Measurements from ENCODE around the gene CACNB4. TPM values are rescaled to one million over a fixed set of nuclear protein-coding genes. Genes with fewer than 3 reads are reported as not detected.
"Not testable (repeated sequence)": the region's sequence is repeated elsewhere in the genome, so short reads cannot be mapped to it uniquely, and the experiment has no call there.

The CACNB4 gene
- total RNA-seq, 1 donor, result 0.54 TPM

GRCh38 chr2:151805961-151806360, 292.9 kb downstream of the CACNB4 start:
- no peak for DNase-seq (ENCODE audit: low read depth in 2 of 3, low spot score in 2 of 3)

- DNase-seq (ENCODE audit: low read depth in 2 of 3, low spot score in 2 of 3), result no peak
Measured at GRCh38 chr2:151805343-151805742, 293.5 kb downstream of the CACNB4 start.

GRCh38 chr2:151803811-151804210, 295.0 kb downstream of the CACNB4 start:
- DNase-seq (ENCODE audit: low read depth in 2 of 3, low spot score in 2 of 3), result no peak

GRCh38 chr2:151802315-151802714, 296.5 kb downstream of the CACNB4 start:
- DNase-seq (ENCODE audit: low read depth in 2 of 3, low spot score in 2 of 3), result no peak

- no peak for DNase-seq (ENCODE audit: low read depth in 2 of 3, low spot score in 2 of 3)
Measured at GRCh38 chr2:151799886-151800292, 299.0 kb downstream of the CACNB4 start.

GRCh38 chr2:151796774-151797173, 302.1 kb downstream of the CACNB4 start:
- no peak for DNase-seq (ENCODE audit: low read depth in 2 of 3, low spot score in 2 of 3)

- no peak for DNase-seq (ENCODE audit: low read depth in 2 of 3, low spot score in 2 of 3)
Measured at GRCh38 chr2:151795646-151796240, 303.1 kb downstream of the CACNB4 start.

GRCh38 chr2:151794422-151794821, 304.4 kb downstream of the CACNB4 start:
- DNase-seq (ENCODE audit: low read depth in 2 of 3, low spot score in 2 of 3), result not testable (repeated sequence)

- DNase-seq (ENCODE audit: low read depth in 2 of 3, low spot score in 2 of 3), result no peak
Measured at GRCh38 chr2:151793123-151793522, 305.7 kb downstream of the CACNB4 start.

- no peak for DNase-seq (ENCODE audit: low read depth in 2 of 3, low spot score in 2 of 3)
Measured at GRCh38 chr2:151792589-151792988, 306.3 kb downstream of the CACNB4 start.

GRCh38 chr2:151791545-151791944, 307.3 kb downstream of the CACNB4 start:
- DNase-seq (ENCODE audit: low read depth in 2 of 3, low spot score in 2 of 3), result no peak

GRCh38 chr2:151790689-151791088, 308.2 kb downstream of the CACNB4 start:
- no peak for DNase-seq (ENCODE audit: low read depth in 2 of 3, low spot score in 2 of 3)

GRCh38 chr2:151789055-151789834, 309.6 kb downstream of the CACNB4 start:
- no peak for DNase-seq (ENCODE audit: low read depth in 2 of 3, low spot score in 2 of 3)

GRCh38 chr2:151786483-151786882, 312.4 kb downstream of the CACNB4 start:
- DNase-seq (ENCODE audit: low read depth in 2 of 3, low spot score in 2 of 3), result no peak

- no peak for DNase-seq (ENCODE audit: low read depth in 2 of 3, low spot score in 2 of 3)
Measured at GRCh38 chr2:151786077-151786476, 312.8 kb downstream of the CACNB4 start.

- no peak for DNase-seq (ENCODE audit: low read depth in 2 of 3, low spot score in 2 of 3)
Measured at GRCh38 chr2:151783133-151783520, 315.7 kb downstream of the CACNB4 start.

Small RNA genes lying within 50 kb of the gene (small RNA-seq; reads per million reads assigned to genes)
- gene RPL30P2, result not detected

Other genes starting within 250 kb of the CACNB4 start
- 13.2 TPM for gene STAM2, start 76.7 kb upstream of the CACNB4 start, total RNA-seq
- gene FMNL2, start 236.1 kb upstream of the CACNB4 start, total RNA-seq, result 0.54 TPM

Data from hematopoietic multipotent progenitor cell (in vitro differentiated cells).